Activated T-helper 2 cell treated with anti-CD3 and anti-CD28 coated beads, Interferon-gamma antibody, Interleukin-2, Interleukin-4, amounts not matched to agents 10 μg/mL and 5 μg/mL and 100 μg/mL, durations not matched to agents 14 hours and 24 hours and 36 hours (primary cell): ENCODE data around the gene WNK2. TPM values are rescaled to one million over a fixed set of nuclear protein-coding genes. Genes with fewer than 3 reads are reported as not detected.

Source experiments
- DNase-seq: peaks from one replicate; pipeline ENCODE4 v3.0.0; 2021; ENCODE audit warnings: low spot score
- H3K27ac Mint-ChIP-seq: one replicate; pipeline ENCODE4 v1.8.0; 2021; ENCODE audit warnings: mixed read lengths
- H3K27me3 Mint-ChIP-seq: one replicate; pipeline ENCODE4 v1.8.0; 2021; ENCODE audit warnings: low read depth, mixed read lengths
- H3K36me3 Mint-ChIP-seq: one replicate; pipeline ENCODE4 v1.8.0; 2021; ENCODE audit warnings: low read depth, mixed read lengths
- H3K4me1 Mint-ChIP-seq: one replicate; pipeline ENCODE4 v1.8.0; 2021; ENCODE audit warnings: low read depth, mixed read lengths
- H3K4me3 Mint-ChIP-seq: one replicate; pipeline ENCODE4 v1.8.0; 2021; ENCODE audit warnings: low read depth, mild to moderate bottlenecking, moderate library complexity, mixed read lengths
- H3K9me3 Mint-ChIP-seq: one replicate; pipeline ENCODE4 v1.8.0; 2021; ENCODE audit warnings: mixed read lengths
- intact Hi-C: fragments of 100-400 bp; cut with micrococcal nuclease; formaldehyde crosslinking; loops from one replicate; pipeline ENCODE4 v1.15.1; 2023
- total RNA-seq: library from RNA; stranded (reverse); gene quantifications from 2 replicates; pipeline ENCODE4 v1.2.3, GENCODE V29; 2022

The WNK2 gene
- total RNA-seq, 1 donor from 2014 or later: 1.6 TPM

- Mint-ChIP-seq H3K27ac (no peak overlapping the region), H3K27me3 (peaks cover 10% of the 10 kb centered on the region), H3K36me3 (no peaks in the 10 kb centered on the region), H3K9me3 (no peaks in the 10 kb centered on the region), H3K4me3 (no peak overlapping the region), H3K4me1 (no peaks in the 10 kb centered on the region)
- intact Hi-C loops: no loop called here
- DNase-seq: no peak
These were observed 8.9 kb downstream of the WNK2 start for GRCh38 chr9:93192721-93193387.

GRCh38 chr9:93193388-93194220 lies 9.7 kb downstream of the WNK2 start:
- Mint-ChIP-seq H3K36me3 (no peaks in the 10 kb centered on the region), H3K4me1 (no peaks in the 10 kb centered on the region), H3K4me3 (no peak overlapping the region), H3K9me3 (no peaks in the 10 kb centered on the region), H3K27me3 (peaks cover 10% of the 10 kb centered on the region), H3K27ac (no peak overlapping the region)
- intact Hi-C loops: no loop called here
- DNase-seq: no peak

- Mint-ChIP-seq H3K4me3 (no peak overlapping the region), H3K36me3 (no peaks in the 10 kb centered on the region), H3K9me3 (no peaks in the 10 kb centered on the region), H3K27ac (no peak overlapping the region), H3K27me3 (peaks cover 10% of the 10 kb centered on the region), H3K4me1 (no peaks in the 10 kb centered on the region)
- intact Hi-C loops: no loop called here
- no peak for DNase-seq
These were observed 10.3 kb downstream of the WNK2 start for GRCh38 chr9:93194221-93194625.

- Mint-ChIP-seq H3K36me3 (no peaks in the 10 kb centered on the region), H3K4me1 (no peaks in the 10 kb centered on the region), H3K27me3 (peaks cover 10% of the 10 kb centered on the region), H3K27ac (no peak overlapping the region), H3K4me3 (no peak overlapping the region), H3K9me3 (no peaks in the 10 kb centered on the region)
- no peak for DNase-seq
- intact Hi-C loops: no loop called here
These were observed 10.7 kb downstream of the WNK2 start for GRCh38 chr9:93194641-93195040.

GRCh38 chr9:93196096-93197055 lies 12.4 kb downstream of the WNK2 start:
- DNase-seq: no peak
- Mint-ChIP-seq H3K4me3 (no peak overlapping the region), H3K4me1 (no peaks in the 10 kb centered on the region), H3K9me3 (no peaks in the 10 kb centered on the region), H3K27me3 (peaks cover 10% of the 10 kb centered on the region), H3K27ac (no peak overlapping the region), H3K36me3 (no peaks in the 10 kb centered on the region)
- intact Hi-C loops: no loop called here

GRCh38 chr9:93197670-93198069 lies 13.7 kb downstream of the WNK2 start:
- intact Hi-C loops: no loop called here
- Mint-ChIP-seq H3K4me1 (no peaks in the 10 kb centered on the region), H3K9me3 (no peaks in the 10 kb centered on the region), H3K27ac (no peak overlapping the region), H3K36me3 (no peaks in the 10 kb centered on the region), H3K4me3 (no peak overlapping the region), H3K27me3 (peaks cover 10% of the 10 kb centered on the region)
- DNase-seq: no peak

GRCh38 chr9:93198117-93198837 lies 14.3 kb downstream of the WNK2 start:
- no peak for DNase-seq
- Mint-ChIP-seq H3K4me3 (no peak overlapping the region), H3K27ac (no peak overlapping the region), H3K36me3 (no peaks in the 10 kb centered on the region), H3K4me1 (no peaks in the 10 kb centered on the region), H3K9me3 (no peaks in the 10 kb centered on the region), H3K27me3 (peaks cover 10% of the 10 kb centered on the region)
- intact Hi-C loops: no loop called here

- Mint-ChIP-seq H3K9me3 (no peaks in the 10 kb centered on the region), H3K36me3 (no peaks in the 10 kb centered on the region), H3K4me3 (no peak overlapping the region), H3K27ac (no peak overlapping the region), H3K4me1 (no peaks in the 10 kb centered on the region), H3K27me3 (peaks cover 10% of the 10 kb centered on the region)
- no peak for DNase-seq
- intact Hi-C loops: no loop called here
These were observed 15.1 kb downstream of the WNK2 start for GRCh38 chr9:93198838-93199625.

- Mint-ChIP-seq H3K4me1 (peaks cover 1% of the 10 kb centered on the region), H3K4me3 (no peak overlapping the region), H3K9me3 (no peaks in the 10 kb centered on the region), H3K27me3 (peaks cover 5% of the 10 kb centered on the region), H3K27ac (no peak overlapping the region), H3K36me3 (no peaks in the 10 kb centered on the region)
- DNase-seq: no peak
- intact Hi-C loops: no loop called here
These were observed 16.5 kb downstream of the WNK2 start for GRCh38 chr9:93200449-93200742.

- Mint-ChIP-seq H3K27me3 (peaks cover 3% of the 10 kb centered on the region), H3K4me3 (no peak overlapping the region), H3K36me3 (no peaks in the 10 kb centered on the region), H3K4me1 (peaks cover 1% of the 10 kb centered on the region), H3K9me3 (no peaks in the 10 kb centered on the region), H3K27ac (no peak overlapping the region)
- no peak for DNase-seq
- intact Hi-C loops: no loop called here
These were observed 17.0 kb downstream of the WNK2 start for GRCh38 chr9:93200989-93201334.

- H3K4me1 Mint-ChIP-seq: peaks cover 1% of the 10 kb centered on the region
- no peaks in the 10 kb centered on the region for H3K36me3 Mint-ChIP-seq
- intact Hi-C loops: no loop called here
- no peak overlapping the region for H3K27ac Mint-ChIP-seq
- no peak overlapping the region for H3K4me3 Mint-ChIP-seq
- DNase-seq: no peak
- H3K27me3 Mint-ChIP-seq: no peaks in the 10 kb centered on the region
- H3K9me3 Mint-ChIP-seq: peaks cover under 1% of the 10 kb centered on the region
These were observed 19.2 kb downstream of the WNK2 start for GRCh38 chr9:93203026-93203717.
